Right lobe of liver (tissue), 6 donors: ENCODE data around the gene CPPED1. TPM values are rescaled to one million over a fixed set of nuclear protein-coding genes. Genes with fewer than 3 reads are reported as not detected.

Source experiments
- ATAC-seq, 4 donors: fragments of 200-7000 bp; cut with Tn5 transposase; one replicate each; pipeline ENCODE4 v1.9.1; 2020; ENCODE audit warnings: mild to moderate bottlenecking in 4 of 4, moderate library complexity in 4 of 4
- DNase-seq, 3 donors: peaks; one replicate each; pipeline ENCODE4 v3.0.0-alpha.2; 2020
- H3K27ac ChIP-seq, 3 donors: fragments of 200-600 bp; one replicate each; pipeline ENCODE4 v1.8.0; 2022
- H3K27me3 ChIP-seq, 2 donors: fragments of 200-600 bp; one replicate each; pipeline ENCODE4 v1.8.0; 2022
- H3K36me3 ChIP-seq, 4 donors: fragments of 200-600 bp; sonication (generic) in 1 of 4; one replicate each; pipeline versions ENCODE4 v1.5.1 to v1.8.0; 2017 to 2022; ENCODE audit warnings: control low read depth in 1 of 4
- H3K4me1 ChIP-seq, 4 donors: fragments of 200-600 bp; sonication (generic) in 1 of 4; one replicate each; pipeline versions ENCODE4 v1.5.1 to v1.8.0; 2017 to 2022; ENCODE audit warnings: control low read depth in 1 of 4
- H3K4me3 ChIP-seq, 3 donors: fragments of 200-600 bp; one replicate each; pipeline ENCODE4 v1.8.0; 2022
- H3K9me3 ChIP-seq, 4 donors: fragments of 200-600 bp; sonication (generic) in 1 of 4; one replicate each; pipeline versions ENCODE4 v1.5.1 to v1.8.0; 2017 to 2022; ENCODE audit warnings: control low read depth in 1 of 4
- POLR2A ChIP-seq: fragments of 450-650 bp; IDR thresholded peaks from one replicate; pipeline ENCODE4 v1.6.1; 2017; ENCODE audit warnings: antibody characterized with exemption, mild to moderate bottlenecking
- WGBS: methylation state at CpG from one replicate; pipeline ENCODE4 v1.1.6; 2018; ENCODE audit warnings: low coverage, low lambda C conversion rate; ENCODE audit not compliant: insufficient coverage; ENCODE audit errors: missing lambda C conversion rate; 5-methylcytosine and 5-hydroxymethylcytosine counted together
- intact Hi-C, 2 donors: fragments of 100-400 bp; cut with DNase I; formaldehyde crosslinking; loops; one replicate each; pipeline versions ENCODE4 v1.11.2 to v1.14.1; 2022
- total RNA-seq, 6 experiments: library from RNA; depleted of rRNA in 2 of 6; stranded (reverse); fragments of >200 nt in 2 of 6; fragmentation: NEBNext Ultra II Directional in 3 of 6; extraction: Animal tissue kit (Norgen Biotek cat#: 25700) in 3 of 6; gene quantifications; one replicate each; pipeline versions ENCODE4 v1.1.0 to v1.2.4, GENCODE V29; 2016 to 2023
- TF ChIP-seq, protein P1 (sequence below), 4 donors: fragments of 200-600 bp in 3 of 4; fragments of 450-650 bp in 1 of 4; IDR thresholded peaks; one replicate each; pipeline versions ENCODE4 v1.5.1 to v1.8.0; 2016 to 2022; ENCODE audit warnings: antibody characterized with exemption in 4 of 4, mild to moderate bottlenecking in 2 of 4
- donor health status: DM: no; HTN: yes; CAD: no.
- donor health status: DM: no; HTN: no; CAD: no.
- donor health status: DM: no; HTN: no; CAD: no.
- donor health status: DM: no; HTN: yes; CAD: no.
- donor health status: DM: no; HTN: yes; CAD: no.

The CPPED1 gene
- total RNA-seq, 6 experiments from 2014 or later = 24.0 to 41.6 (median 31.0) TPM

DNA sequence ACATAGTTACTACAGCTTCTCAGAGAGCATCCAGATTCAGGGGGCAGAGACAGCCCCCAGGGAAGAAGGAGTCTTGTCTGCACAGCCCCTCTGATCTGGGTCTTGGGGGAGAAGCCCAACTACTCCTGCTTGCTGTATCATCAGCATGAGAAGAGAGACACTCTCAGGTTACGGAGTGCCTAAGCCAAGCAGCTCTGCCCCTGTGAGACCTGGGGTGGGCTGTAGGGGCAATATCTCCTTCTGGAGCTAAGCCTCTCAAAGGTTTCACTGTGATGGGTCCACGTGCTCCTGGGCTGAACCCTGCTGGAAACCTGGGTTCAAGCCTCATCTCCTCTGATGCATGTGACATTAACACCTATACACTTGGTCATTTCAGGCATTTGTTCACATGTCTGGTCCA, 123.2 kb downstream of the CPPED1 start:
- intact Hi-C loops = no loop called here
- no CpG with 5 or more reads among the region's 2 CpGs for WGBS
- ATAC-seq = no peak
- no peak for DNase-seq
- TF ChIP-seq, protein P1, sequence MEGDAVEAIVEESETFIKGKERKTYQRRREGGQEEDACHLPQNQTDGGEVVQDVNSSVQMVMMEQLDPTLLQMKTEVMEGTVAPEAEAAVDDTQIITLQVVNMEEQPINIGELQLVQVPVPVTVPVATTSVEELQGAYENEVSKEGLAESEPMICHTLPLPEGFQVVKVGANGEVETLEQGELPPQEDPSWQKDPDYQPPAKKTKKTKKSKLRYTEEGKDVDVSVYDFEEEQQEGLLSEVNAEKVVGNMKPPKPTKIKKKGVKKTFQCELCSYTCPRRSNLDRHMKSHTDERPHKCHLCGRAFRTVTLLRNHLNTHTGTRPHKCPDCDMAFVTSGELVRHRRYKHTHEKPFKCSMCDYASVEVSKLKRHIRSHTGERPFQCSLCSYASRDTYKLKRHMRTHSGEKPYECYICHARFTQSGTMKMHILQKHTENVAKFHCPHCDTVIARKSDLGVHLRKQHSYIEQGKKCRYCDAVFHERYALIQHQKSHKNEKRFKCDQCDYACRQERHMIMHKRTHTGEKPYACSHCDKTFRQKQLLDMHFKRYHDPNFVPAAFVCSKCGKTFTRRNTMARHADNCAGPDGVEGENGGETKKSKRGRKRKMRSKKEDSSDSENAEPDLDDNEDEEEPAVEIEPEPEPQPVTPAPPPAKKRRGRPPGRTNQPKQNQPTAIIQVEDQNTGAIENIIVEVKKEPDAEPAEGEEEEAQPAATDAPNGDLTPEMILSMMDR (IDR thresholded peaks at IDR 0.05) = no peak
- no peak for TF ChIP-seq POLR2A
- no peaks in the 10 kb centered on the region for H3K9me3 ChIP-seq
- H3K27ac ChIP-seq = no peak overlapping the region
- H3K36me3 ChIP-seq = no peaks in the 10 kb centered on the region
- no peak overlapping the region for H3K4me3 ChIP-seq
- H3K27me3 ChIP-seq = no peaks in the 10 kb centered on the region
- peaks cover 0 to 7% (median 0%) of the 10 kb centered on the region in 4 donors for H3K4me1 ChIP-seq

DNA sequence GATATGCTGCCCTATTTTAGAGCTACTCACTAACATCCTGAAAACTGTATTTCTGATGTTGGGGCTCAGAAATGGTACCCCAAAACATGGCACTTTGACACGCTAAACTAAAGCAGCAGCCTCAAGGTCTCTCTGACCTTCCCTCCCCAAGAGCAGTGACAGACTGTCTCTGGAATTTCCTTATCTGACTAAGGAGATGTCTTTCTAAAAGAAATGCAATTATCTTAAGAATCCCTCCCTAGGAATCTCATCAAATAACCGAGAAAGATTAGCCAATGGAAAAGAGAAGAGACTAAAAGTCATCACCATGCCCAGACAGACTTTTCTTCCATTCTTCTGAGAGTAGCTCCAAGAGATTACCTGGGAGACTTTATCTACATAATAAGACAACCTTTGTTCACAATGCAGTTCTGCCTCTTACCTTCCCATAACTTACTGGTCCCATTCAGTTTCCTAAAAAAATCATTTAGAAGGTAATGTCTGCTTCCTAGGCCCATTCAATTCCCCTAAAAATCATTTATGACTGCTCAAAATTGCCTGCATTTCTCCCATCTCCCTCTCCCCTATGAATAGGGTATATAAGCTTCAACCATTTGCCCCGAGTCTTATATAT, 123.9 kb downstream of the CPPED1 start:
- Histone ChIP-seq H3K4me1 (peaks cover 0 to 7% (median 0%) of the 10 kb centered on the region in 4 donors), H3K27ac (no peak overlapping the region), H3K4me3 (no peak overlapping the region), H3K9me3 (no peaks in the 10 kb centered on the region), H3K36me3 (no peaks in the 10 kb centered on the region), H3K27me3 (no peaks in the 10 kb centered on the region)
- TF ChIP-seq, protein P1 (IDR thresholded peaks at IDR 0.05) = no peak
- TF ChIP-seq POLR2A = no peak
- intact Hi-C loops = no loop called here
- ATAC-seq (no peak), DNase-seq (no peak)
- WGBS = 85% methylated on average over 3 of the region's 3 CpGs

DNA sequence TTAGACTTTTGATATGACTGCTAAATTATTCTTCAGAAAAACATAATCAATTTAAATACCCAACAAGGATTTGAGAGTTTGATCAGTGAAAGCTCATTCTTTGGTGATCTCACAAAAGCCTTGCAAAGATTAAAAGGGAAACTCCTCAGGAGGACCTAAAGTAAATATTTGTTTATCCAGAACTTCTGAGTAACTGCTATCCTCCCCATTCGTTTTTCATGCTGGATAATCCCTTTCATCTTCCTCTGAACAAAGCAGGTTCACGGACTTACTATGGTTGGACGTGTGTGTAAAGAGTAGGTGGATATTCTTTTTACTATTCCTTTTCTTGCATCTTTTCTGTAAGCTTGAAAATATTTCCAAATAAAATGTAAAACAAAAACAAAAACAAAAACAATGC, 124.7 kb downstream of the CPPED1 start:
- intact Hi-C loops = no loop called here
- peaks cover 0 to 7% (median 0%) of the 10 kb centered on the region in 4 donors for H3K4me1 ChIP-seq
- no peak overlapping the region for H3K27ac ChIP-seq
- 71% methylated on average over 3 of the region's 3 CpGs for WGBS
- H3K27me3 ChIP-seq = no peaks in the 10 kb centered on the region
- H3K9me3 ChIP-seq = no peaks in the 10 kb centered on the region
- no peaks in the 10 kb centered on the region for H3K36me3 ChIP-seq
- DNase-seq (no peak), ATAC-seq (no peak)
- H3K4me3 ChIP-seq = no peak overlapping the region
- TF ChIP-seq, protein P1 (IDR thresholded peaks at IDR 0.05) = no peak
- no peak for TF ChIP-seq POLR2A

DNA sequence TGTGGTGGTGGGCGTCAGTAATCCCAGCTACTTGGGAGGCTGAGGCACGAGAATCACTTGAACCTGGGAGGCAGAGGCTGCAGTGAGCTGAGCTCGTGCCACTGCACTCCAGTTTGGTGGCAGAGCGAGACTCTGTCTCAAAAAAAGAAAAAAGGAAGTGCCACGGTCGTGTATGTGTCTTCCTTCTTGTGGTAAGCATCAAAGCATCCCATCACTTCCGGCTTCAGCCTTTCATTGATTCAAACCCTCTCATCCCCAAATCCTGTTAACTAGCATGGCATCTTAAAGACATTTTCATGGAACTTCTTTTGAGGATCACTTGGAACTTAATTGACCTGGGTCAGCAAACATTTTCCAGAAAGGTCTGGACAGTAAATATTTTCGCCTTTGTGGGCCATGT, 126.2 kb downstream of the CPPED1 start:
- Histone ChIP-seq H3K4me3 (no peak overlapping the region), H3K9me3 (no peaks in the 10 kb centered on the region), H3K36me3 (no peaks in the 10 kb centered on the region), H3K4me1 (peaks cover 0 to 7% (median 0%) of the 10 kb centered on the region in 4 donors), H3K27ac (no peak overlapping the region), H3K27me3 (no peaks in the 10 kb centered on the region)
- WGBS = 79% methylated on average over 5 of the region's 8 CpGs
- DNase-seq (no peak), ATAC-seq (no peak)
- intact Hi-C loops = no loop called here
- TF ChIP-seq POLR2A = no peak
- TF ChIP-seq, protein P1 (IDR thresholded peaks at IDR 0.05) = no peak

DNA sequence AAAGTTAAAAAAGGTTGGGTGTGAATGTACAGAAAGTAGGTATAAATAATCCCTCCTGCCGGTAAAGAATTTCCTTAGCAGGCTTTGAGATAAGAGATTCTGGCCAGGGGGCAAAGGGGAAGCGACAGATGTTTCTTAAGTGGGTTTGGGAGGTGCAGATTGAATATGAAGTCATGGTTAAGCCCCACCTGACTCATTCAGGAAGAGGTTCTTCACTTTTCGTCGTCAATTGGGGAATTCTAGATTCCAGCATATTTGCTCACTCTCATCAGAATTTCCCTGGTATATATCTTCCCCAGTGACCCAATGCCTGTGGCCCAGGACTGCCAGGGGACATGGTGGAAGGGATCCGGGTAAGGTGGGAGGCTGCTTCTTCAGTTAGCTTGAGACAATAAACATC, 127.8 kb downstream of the CPPED1 start:
- 59% methylated on average over 3 of the region's 5 CpGs for WGBS

More for the DNA sequence above, 127.8 kb downstream of the CPPED1 start:
- H3K36me3 ChIP-seq = no peaks in the 10 kb centered on the region
- TF ChIP-seq POLR2A = no peak
- TF ChIP-seq, protein P1 (IDR thresholded peaks at IDR 0.05) = no peak
- H3K27ac ChIP-seq = no peak overlapping the region
- H3K27me3 ChIP-seq = no peaks in the 10 kb centered on the region
- DNase-seq (no peak), ATAC-seq (no peak)
- H3K4me1 ChIP-seq = no peaks in the 10 kb centered on the region
- H3K4me3 ChIP-seq = no peak overlapping the region
- H3K9me3 ChIP-seq = no peaks in the 10 kb centered on the region
- intact Hi-C loops = no loop called here
